Measurements from ENCODE around the gene PPFIA2.

- TF ChIP-seq, protein P1, sequence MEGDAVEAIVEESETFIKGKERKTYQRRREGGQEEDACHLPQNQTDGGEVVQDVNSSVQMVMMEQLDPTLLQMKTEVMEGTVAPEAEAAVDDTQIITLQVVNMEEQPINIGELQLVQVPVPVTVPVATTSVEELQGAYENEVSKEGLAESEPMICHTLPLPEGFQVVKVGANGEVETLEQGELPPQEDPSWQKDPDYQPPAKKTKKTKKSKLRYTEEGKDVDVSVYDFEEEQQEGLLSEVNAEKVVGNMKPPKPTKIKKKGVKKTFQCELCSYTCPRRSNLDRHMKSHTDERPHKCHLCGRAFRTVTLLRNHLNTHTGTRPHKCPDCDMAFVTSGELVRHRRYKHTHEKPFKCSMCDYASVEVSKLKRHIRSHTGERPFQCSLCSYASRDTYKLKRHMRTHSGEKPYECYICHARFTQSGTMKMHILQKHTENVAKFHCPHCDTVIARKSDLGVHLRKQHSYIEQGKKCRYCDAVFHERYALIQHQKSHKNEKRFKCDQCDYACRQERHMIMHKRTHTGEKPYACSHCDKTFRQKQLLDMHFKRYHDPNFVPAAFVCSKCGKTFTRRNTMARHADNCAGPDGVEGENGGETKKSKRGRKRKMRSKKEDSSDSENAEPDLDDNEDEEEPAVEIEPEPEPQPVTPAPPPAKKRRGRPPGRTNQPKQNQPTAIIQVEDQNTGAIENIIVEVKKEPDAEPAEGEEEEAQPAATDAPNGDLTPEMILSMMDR (IDR thresholded peaks at IDR 0.05), result no peak
- no peak for TF ChIP-seq EP300 (IDR thresholded peaks at IDR 0.05; ENCODE audit: low read depth)
- TF ChIP-seq POLR2A (IDR thresholded peaks at IDR 0.05), result no peak
- TF ChIP-seq POLR2AphosphoS5 (IDR thresholded peaks at IDR 0.05), result no peak
Measured at GRCh38 chr12:81472934-81473333, 286.2 kb downstream of the PPFIA2 start.
